DOHH2 (cell line): ENCODE measurements around the gene SLC26A8.
"Not testable (repeated sequence)": the region's sequence is repeated elsewhere in the genome, so short reads cannot be mapped to it uniquely, and the experiment has no call there.

Experiments used
- CTCF ChIP-seq: fragments of 200-600 bp; sonication (generic); IDR thresholded peaks from one replicate; pipeline ENCODE4 v1.5.1; 2014; ENCODE audit warnings: antibody characterized with exemption, mild to moderate bottlenecking, low read depth, low read length; ENCODE audit not compliant: poor library complexity, severe bottlenecking
- EZH2phosphoT487 ChIP-seq: fragments of 200-600 bp; sonication (generic); IDR thresholded peaks from 2 replicates; pipeline ENCODE4 v1.6.1; 2017; ENCODE audit warnings: borderline replicate concordance, mild to moderate bottlenecking, antibody characterized with exemption, low read length, moderate library complexity, mixed read lengths

GRCh38 chr6:35909571-35909970, 114.9 kb downstream of the SLC26A8 start:
- not testable (repeated sequence) for TF ChIP-seq CTCF, EZH2phosphoT487
